GM12864 (cell line): Measurements from ENCODE around the gene SLC16A11.
"Not testable (repeated sequence)": the region's sequence is repeated elsewhere in the genome, so short reads cannot be mapped to it uniquely, and the experiment has no call there.

Source experiments
- DNase-seq: peaks from one replicate; pipeline ENCODE4 v3.0.0-alpha.2; 2011; ENCODE audit warnings: low read depth
- H3K4me3 ChIP-seq: 2 replicates; pipeline ENCODE4 v1.5.1; 2011; ENCODE audit warnings: mild to moderate bottlenecking, low read depth, low read length, control low read depth
- CTCF ChIP-seq: IDR thresholded peaks from 2 replicates; pipeline ENCODE4 v1.5.1; 2011; ENCODE audit warnings: low read depth, mild to moderate bottlenecking, moderate library complexity, low read length, control low read depth, inconsistent platforms; ENCODE audit errors: missing control alignments

The SLC16A11 gene

DNA sequence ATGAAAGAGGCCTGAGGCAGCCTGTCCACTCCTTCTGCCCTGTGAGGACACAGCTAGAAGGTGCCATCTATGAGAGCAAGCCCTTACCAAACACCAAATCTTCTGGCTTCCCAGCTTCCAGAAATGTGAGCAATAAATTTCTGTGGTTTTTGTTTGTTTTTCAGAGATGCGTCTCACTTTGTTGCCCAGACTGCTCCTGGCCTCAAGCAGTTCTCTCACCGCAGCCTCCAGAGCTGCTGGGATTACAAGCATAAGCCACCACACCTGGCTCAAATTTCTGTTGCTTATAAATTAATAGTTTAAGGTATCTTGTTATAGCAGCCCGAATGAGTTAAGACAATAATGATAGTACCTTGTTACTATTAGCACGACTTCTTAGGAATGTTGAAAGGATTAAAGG, 12.5 kb upstream of the SLC16A11 start:
- H3K4me3 ChIP-seq, result no peak overlapping the region
- no peak for DNase-seq
- no peak for TF ChIP-seq CTCF

- not testable (repeated sequence) for H3K4me3 ChIP-seq, DNase-seq
Measured at GRCh38 chr17:7050583-7050982, 6.7 kb upstream of the SLC16A11 start.

- TF ChIP-seq CTCF, result no peak
- no peak for DNase-seq
- no peak overlapping the region for H3K4me3 ChIP-seq
Measured at GRCh38 chr17:7048968-7049367, 5.1 kb upstream of the SLC16A11 start.

GRCh38 chr17:7047566-7047965, 3.7 kb upstream of the SLC16A11 start:
- H3K4me3 ChIP-seq, result no peak overlapping the region
- TF ChIP-seq CTCF, result no peak
- DNase-seq, result no peak

DNA sequence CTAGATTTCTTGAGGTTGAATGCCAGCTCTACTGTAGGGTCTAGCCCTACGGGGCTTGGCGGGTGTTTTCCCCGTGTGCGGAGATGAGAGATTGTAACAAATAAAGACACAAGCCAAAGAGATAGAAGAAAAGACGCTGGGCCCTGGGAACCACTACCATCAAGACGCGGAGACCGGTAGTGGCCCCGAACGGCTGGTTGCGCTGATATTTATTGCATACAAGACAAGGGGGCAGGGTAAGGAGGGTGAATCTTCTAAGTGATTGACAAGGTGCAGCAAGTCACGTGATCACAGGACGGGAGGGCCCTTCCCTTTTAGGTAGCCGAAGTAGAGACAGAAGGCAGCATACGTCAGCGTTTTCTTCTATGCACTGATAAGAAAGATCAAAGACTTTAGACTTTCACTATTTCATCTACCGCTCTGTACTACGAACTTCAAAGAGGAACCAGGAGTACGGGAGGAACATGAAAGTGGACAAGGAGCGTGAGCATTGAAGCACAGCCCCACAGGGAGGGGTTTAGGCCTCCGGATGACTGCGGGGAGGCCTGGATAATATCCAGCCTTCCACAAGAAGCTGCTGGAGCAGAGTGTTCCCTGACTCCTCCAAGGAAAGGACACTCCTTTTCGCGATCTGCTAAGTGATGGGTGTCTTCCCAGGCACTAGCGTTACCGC, 3.0 kb upstream of the SLC16A11 start:
- H3K4me3 ChIP-seq, result peak overlapping the region; percentile 51

DNA sequence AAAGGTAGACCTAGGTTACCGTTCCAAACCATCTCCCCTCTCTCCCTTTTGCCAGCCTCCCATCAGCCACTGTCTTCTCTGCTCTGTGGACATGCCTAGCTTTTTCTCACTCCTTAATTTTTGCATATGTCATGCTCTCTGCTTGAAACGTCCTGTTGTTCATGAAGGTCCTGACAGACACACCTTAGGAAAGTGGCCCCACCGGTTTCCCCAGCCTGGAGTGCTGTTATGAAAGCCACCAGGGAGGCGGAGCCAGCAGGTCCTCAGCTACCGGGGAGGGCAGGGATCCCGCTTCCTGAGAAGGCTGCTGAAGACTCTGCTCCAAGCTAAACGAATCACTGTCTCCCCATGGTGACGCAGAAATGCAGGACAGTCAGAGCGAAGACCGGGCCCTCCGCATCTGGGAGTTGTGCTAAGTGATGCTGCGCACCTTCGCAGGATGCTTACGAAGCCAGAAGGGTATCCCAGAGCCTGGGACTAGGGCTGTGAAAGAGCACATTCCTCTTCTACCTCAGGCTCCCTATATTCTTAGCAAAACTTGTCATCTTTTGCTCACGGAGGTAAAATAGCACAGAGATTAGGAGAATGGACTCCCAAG, 2.3 kb upstream of the SLC16A11 start:
- H3K4me3 ChIP-seq, result peak overlapping the region; percentile 51
- no peak for DNase-seq
- TF ChIP-seq CTCF, result no peak

More for the DNA sequence above, 3.0 kb upstream of the SLC16A11 start:
- DNase-seq, result peak; percentile 71

DNA sequence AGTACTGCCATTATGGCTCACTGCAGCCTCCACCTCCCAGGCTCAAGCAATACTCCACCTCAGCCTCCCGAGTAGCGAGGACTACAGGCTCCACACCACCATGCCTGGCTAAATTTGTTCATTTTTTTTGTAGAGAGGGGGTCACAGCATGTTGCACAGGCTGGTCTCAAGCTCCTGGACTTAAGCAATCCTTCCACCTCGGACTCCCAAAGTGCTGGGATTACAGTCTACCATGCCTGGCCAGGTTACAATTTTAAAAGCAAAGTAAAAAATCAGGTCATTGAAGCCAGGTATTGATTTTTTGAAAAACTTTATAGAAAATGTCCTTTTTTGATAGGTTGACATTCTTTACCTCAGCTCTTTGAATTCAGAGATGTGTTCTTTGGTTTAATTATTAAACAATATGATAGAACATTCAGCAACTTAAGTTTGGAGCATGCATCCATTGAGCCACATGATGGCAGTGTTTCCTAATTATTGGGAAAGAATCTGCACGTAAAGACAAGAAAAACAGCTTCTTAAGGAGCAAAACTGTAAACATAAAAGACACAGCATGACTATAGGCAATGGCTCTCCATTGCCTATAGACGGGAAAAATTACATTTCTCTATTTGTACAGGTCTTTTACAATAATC, 1.7 kb upstream of the SLC16A11 start:
- no peak for DNase-seq
- TF ChIP-seq CTCF, result peak; percentile 59
- H3K4me3 ChIP-seq, result no peak overlapping the region; the same call in 1 of the 2 replicates

GRCh38 chr17:7043182-7043496, 753 bp downstream of the SLC16A11 start:
- no peak for TF ChIP-seq CTCF
- peak overlapping the region; percentile 30 for H3K4me3 ChIP-seq
- DNase-seq, result no peak
